Measurements from ENCODE around the gene TTC33. TPM values are rescaled to one million over a fixed set of nuclear protein-coding genes. Genes with fewer than 3 reads are reported as not detected.
"Not testable (repeated sequence)": the region's sequence is repeated elsewhere in the genome, so short reads cannot be mapped to it uniquely, and the experiment has no call there.

Gene TTC33
- polyA plus RNA-seq, 1 experiment = 12.4 TPM

DNA sequence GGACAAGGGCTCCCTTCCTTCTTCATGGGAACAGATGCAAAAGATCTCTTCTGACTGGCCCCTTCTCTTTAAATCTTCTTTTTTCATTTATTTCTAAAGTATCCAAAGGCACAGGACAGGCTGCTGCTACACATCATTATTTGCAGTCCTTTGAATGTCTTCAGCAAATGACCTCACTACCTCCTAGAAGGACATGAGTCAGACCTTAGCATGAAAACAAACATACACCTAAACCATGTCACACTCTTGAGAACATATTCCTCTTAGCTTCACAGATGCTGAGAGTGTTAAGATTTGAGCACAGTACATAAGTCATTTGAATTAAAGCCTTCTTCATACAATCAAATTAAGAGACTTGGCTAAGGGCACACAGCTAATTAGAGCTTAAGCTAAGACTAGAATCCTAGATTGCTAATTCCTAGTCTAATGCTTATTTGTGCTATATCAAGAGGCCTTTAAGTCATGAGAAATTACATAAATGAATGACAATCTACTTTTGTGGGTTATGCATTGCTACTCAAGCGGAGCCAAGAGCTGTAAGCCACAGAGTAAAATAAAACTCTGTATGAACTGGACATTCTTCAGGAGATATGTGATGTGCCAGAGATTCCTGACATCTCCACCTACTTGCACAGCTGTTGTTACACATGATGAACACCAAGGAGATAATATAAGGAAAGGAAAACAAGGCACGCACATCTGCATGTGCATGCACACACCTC lies 185.2 kb downstream of the TTC33 start:
- peak; percentile 34 for DNase-seq (ENCODE audit: low read depth, low spot score)
- Histone ChIP-seq H3K27ac (ENCODE audit: low read depth, low read length) (no peak overlapping the region), H3K4me3 (ENCODE audit: low read depth, low read length) (no peak overlapping the region), H3K27me3 (ENCODE audit: control insufficient read depth, insufficient read depth, low read length) (no peaks in the 10 kb centered on the region), H3K9me3 (ENCODE audit: control insufficient read depth, insufficient read depth, low read length) (no peaks in the 10 kb centered on the region)
- ChIA-PET POLR2A (interaction anchor here (1.2 to 1.7 kb wide), 2 partner anchors 18 to 109 kb away, joined by 3 to 5 read pairs; partner anchors contain the start of gene PTGER4), CTCF (interaction anchor here (0.8 kb wide), 1 partner anchor 112 kb away, joined by 3 read pairs; no protein-coding TSS in a partner anchor)
- TF ChIP-seq CTCF (IDR thresholded peaks at IDR 0.05; ENCODE audit: low read depth, low read length) = no peak

DNA sequence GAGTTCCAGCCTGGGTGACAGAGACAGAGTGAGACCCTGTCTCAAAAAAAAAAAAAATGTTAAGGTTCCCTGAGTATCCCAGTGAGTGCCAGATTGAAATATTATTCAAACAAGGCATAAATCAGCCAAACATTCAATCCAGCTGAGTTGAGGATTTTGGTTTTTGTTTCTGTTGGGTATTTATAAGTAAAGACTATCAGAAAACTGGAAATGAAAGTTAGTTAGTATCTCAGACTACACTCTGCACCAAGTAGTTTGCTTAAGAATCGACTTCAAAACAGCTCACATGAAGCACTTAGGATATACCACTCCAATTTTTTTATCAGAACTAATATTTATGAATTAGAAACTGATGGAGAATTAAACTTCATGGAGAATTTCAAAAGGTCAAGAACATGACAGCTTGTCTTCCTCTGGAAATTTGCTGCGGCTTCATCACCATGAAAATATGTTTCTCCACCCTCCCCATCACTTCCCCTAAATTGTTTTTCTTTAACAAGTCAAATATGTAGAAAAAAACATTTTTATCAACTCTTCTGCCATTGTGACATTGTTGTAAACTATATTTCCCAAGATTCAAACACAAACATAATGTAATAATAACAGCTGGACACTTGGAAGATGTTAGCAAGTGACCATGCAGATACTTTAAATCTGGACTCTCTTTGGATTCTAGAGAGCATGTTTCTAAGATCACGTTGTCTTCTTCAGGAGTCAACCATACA lies 186.1 kb downstream of the TTC33 start:
- POLR2A ChIA-PET = interaction anchor here (1.7 kb wide), 1 partner anchor 18 kb away, joined by 5 read pairs; no protein-coding TSS in a partner anchor
- H3K27ac ChIP-seq (ENCODE audit: low read depth, low read length) = no peak overlapping the region
- H3K9me3 ChIP-seq (ENCODE audit: control insufficient read depth, insufficient read depth, low read length) = no peaks in the 10 kb centered on the region
- CTCF ChIA-PET = no interaction called here
- no peak for TF ChIP-seq CTCF (IDR thresholded peaks at IDR 0.05; ENCODE audit: low read depth, low read length)
- no peak for DNase-seq (ENCODE audit: low read depth, low spot score)
- no peaks in the 10 kb centered on the region for H3K27me3 ChIP-seq (ENCODE audit: control insufficient read depth, insufficient read depth, low read length)
- no peak overlapping the region for H3K4me3 ChIP-seq (ENCODE audit: low read depth, low read length)

GRCh38 chr5:40568548-40568947 lies 187.2 kb downstream of the TTC33 start:
- ChIA-PET CTCF (interaction anchor here (0.5 to 1.1 kb wide), 2 partner anchors 14 to 990 kb away, joined by 3 read pairs; no protein-coding TSS in a partner anchor), POLR2A (no interaction called here)
- DNase-seq (ENCODE audit: low read depth, low spot score) = no peak

GRCh38 chr5:40563173-40563572 lies 192.6 kb downstream of the TTC33 start:
- CTCF ChIA-PET; H3K9me3 ChIP-seq (ENCODE audit: control insufficient read depth, insufficient read depth, low read length); H3K4me3 ChIP-seq (ENCODE audit: low read depth, low read length); H3K27ac ChIP-seq (ENCODE audit: low read depth, low read length); DNase-seq (ENCODE audit: low read depth, low spot score); POLR2A ChIA-PET; H3K27me3 ChIP-seq (ENCODE audit: control insufficient read depth, insufficient read depth, low read length): not testable (repeated sequence)

More at GRCh38 chr5:40568548-40568947, 187.2 kb downstream of the TTC33 start:
- Histone ChIP-seq H3K27me3 (ENCODE audit: control insufficient read depth, insufficient read depth, low read length) (no peaks in the 10 kb centered on the region), H3K27ac (ENCODE audit: low read depth, low read length) (no peak overlapping the region), H3K9me3 (ENCODE audit: control insufficient read depth, insufficient read depth, low read length) (no peaks in the 10 kb centered on the region), H3K4me3 (ENCODE audit: low read depth, low read length) (no peak overlapping the region)
- no peak for TF ChIP-seq CTCF (IDR thresholded peaks at IDR 0.05; ENCODE audit: low read depth, low read length)

GRCh38 chr5:40560474-40561110 lies 195.2 kb downstream of the TTC33 start:
- H3K4me3 ChIP-seq (ENCODE audit: low read depth, low read length) = no peak overlapping the region
- DNase-seq (ENCODE audit: low read depth, low spot score) = no peak
- no peaks in the 10 kb centered on the region for H3K27me3 ChIP-seq (ENCODE audit: control insufficient read depth, insufficient read depth, low read length)
- H3K27ac ChIP-seq (ENCODE audit: low read depth, low read length) = no peak overlapping the region
- TF ChIP-seq CTCF (IDR thresholded peaks at IDR 0.05; ENCODE audit: low read depth, low read length) = no peak
- CTCF ChIA-PET = no interaction called here
- POLR2A ChIA-PET = no interaction called here
- H3K9me3 ChIP-seq (ENCODE audit: control insufficient read depth, insufficient read depth, low read length) = no peaks in the 10 kb centered on the region

Measured in AG04450 (cell line).